CD4-positive, alpha-beta T cell treated with Interferon gamma for 1 hour (primary cell): ENCODE measurements around the gene FARP2.
"Not testable (repeated sequence)": the region's sequence is repeated elsewhere in the genome, so short reads cannot be mapped to it uniquely, and the experiment has no call there.

ENCODE experiments used
- DNase-seq: peaks from one replicate; pipeline ENCODE4 v3.0.0-alpha.2; 2020

FARP2 gene

GRCh38 chr2:241413501-241413900, 57.4 kb downstream of the FARP2 start:
- not testable (repeated sequence) for DNase-seq

GRCh38 chr2:241413929-241414580, 58.0 kb downstream of the FARP2 start:
- DNase-seq: no peak

- no peak for DNase-seq
Observed at GRCh38 chr2:241415196-241415595, 59.1 kb downstream of the FARP2 start.

- no peak for DNase-seq
Observed at GRCh38 chr2:241417626-241418025, 61.5 kb downstream of the FARP2 start.

GRCh38 chr2:241421330-241421729, 65.2 kb downstream of the FARP2 start:
- no peak for DNase-seq

- DNase-seq: not testable (repeated sequence)
Observed at GRCh38 chr2:241421942-241422341, 65.9 kb downstream of the FARP2 start.

- no peak for DNase-seq
Observed at GRCh38 chr2:241422350-241422749, 66.3 kb downstream of the FARP2 start.

GRCh38 chr2:241423489-241423888, 67.4 kb downstream of the FARP2 start:
- DNase-seq: not testable (repeated sequence)

- DNase-seq: no peak
Observed at GRCh38 chr2:241425368-241425767, 69.3 kb downstream of the FARP2 start.

- no peak for DNase-seq
Observed at GRCh38 chr2:241430178-241430577, 74.1 kb downstream of the FARP2 start.

GRCh38 chr2:241432824-241433448, 76.9 kb downstream of the FARP2 start:
- DNase-seq: no peak

- no peak for DNase-seq
Observed at GRCh38 chr2:241437179-241437578, 81.1 kb downstream of the FARP2 start.

- DNase-seq: no peak
Observed at GRCh38 chr2:241441492-241441891, 85.4 kb downstream of the FARP2 start.

- DNase-seq: peak; percentile 78
Observed at GRCh38 chr2:241443486-241444223, 87.6 kb downstream of the FARP2 start.

GRCh38 chr2:241445426-241445825, 89.3 kb downstream of the FARP2 start:
- no peak for DNase-seq

- not testable (repeated sequence) for DNase-seq
Observed at GRCh38 chr2:241450092-241450491, 94.0 kb downstream of the FARP2 start.

- DNase-seq: no peak
Observed at GRCh38 chr2:241451840-241452506, 95.9 kb downstream of the FARP2 start.

- not testable (repeated sequence) for DNase-seq
Observed at GRCh38 chr2:241453919-241454318, 97.8 kb downstream of the FARP2 start.

GRCh38 chr2:241454837-241455485, 98.9 kb downstream of the FARP2 start:
- DNase-seq: no peak

GRCh38 chr2:241456546-241456945, 100.5 kb downstream of the FARP2 start:
- no peak for DNase-seq

- DNase-seq: no peak
Observed at GRCh38 chr2:241458687-241459086, 102.6 kb downstream of the FARP2 start.

- no peak for DNase-seq
Observed at GRCh38 chr2:241459520-241459919, 103.4 kb downstream of the FARP2 start.

GRCh38 chr2:241460631-241461030, 104.5 kb downstream of the FARP2 start:
- DNase-seq: no peak
